GM21515 (cell line): Measurements from ENCODE around the gene PSMD9.
"Not testable (repeated sequence)": the region's sequence is repeated elsewhere in the genome, so short reads cannot be mapped to it uniquely, and the experiment has no call there.

Source experiments
- ATAC-seq: cut with Tn5 transposase; IDR thresholded peaks from one replicate; pipeline ENCODE4 v1.9.1; 2021; ENCODE audit not compliant: unreplicated experiment

PSMD9 gene

DNA sequence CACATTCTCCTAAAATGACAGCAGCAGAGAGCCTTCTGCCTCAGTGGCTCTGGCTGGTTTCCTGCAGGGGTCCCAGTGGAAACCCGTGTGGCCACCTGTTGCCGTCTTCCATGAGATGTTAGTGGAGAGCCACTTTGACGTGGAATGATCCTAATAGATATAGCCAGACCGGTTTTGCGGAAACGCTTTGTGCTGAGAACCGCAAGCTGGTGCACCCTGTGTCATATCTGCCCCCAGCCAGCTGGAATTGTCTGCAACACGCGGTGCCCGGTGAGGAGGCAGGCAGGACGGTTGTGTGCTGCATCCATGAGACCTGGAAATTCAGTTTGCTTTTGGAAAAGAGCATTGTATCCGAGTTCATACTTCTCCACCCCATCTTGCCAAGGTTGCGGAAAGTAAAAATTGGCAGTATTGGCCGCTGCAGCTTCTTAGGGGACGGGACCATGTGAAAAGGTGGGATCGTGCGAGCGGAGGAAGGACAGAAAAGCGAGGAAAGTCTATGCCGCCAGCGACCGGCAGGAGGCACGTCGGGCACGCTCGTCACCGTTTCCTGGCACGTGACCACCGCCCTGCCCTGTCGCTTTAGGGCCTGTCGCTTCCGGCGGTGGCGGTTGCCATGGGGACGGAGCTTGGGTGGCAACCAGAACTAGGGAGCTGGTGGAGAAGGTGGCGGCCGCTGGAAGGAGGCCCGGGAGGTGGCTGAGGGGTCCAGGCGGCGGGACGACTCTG, 29.5 kb downstream of the PSMD9 start, which contains the start of gene CFAP251:
CFAP251 (plus strand) TSS at position 643 of the 729 bp plus-strand sequence. CDS start 2,714 bp downstream, outside the sequence.
- ATAC-seq = peak; percentile 87

DNA sequence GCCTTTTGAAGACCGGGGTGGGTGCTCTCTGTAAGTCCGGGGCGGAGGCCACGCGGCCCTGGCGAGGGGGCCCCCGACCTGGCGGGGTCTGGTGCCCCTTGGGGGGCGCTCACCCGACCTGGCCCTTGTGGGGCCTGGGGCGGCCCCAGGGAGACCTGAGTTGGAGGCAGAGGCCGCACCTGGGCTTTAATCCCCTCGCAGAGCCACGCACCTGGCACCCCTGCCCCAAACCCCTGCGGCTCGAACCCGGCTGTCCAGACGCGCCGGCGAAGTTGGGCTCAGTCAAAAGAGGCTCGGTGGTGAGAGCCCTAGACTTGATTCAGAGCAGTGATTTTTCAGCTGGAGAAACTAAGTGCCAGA, 30.1 kb downstream of the PSMD9 start:
- ATAC-seq = peak; percentile 37

- ATAC-seq = no peak
These were observed 32.5 kb downstream of the PSMD9 start for GRCh38 chr12:121921066-121921465.

GRCh38 chr12:121925358-121925695, 36.7 kb downstream of the PSMD9 start:
- no peak for ATAC-seq

DNA sequence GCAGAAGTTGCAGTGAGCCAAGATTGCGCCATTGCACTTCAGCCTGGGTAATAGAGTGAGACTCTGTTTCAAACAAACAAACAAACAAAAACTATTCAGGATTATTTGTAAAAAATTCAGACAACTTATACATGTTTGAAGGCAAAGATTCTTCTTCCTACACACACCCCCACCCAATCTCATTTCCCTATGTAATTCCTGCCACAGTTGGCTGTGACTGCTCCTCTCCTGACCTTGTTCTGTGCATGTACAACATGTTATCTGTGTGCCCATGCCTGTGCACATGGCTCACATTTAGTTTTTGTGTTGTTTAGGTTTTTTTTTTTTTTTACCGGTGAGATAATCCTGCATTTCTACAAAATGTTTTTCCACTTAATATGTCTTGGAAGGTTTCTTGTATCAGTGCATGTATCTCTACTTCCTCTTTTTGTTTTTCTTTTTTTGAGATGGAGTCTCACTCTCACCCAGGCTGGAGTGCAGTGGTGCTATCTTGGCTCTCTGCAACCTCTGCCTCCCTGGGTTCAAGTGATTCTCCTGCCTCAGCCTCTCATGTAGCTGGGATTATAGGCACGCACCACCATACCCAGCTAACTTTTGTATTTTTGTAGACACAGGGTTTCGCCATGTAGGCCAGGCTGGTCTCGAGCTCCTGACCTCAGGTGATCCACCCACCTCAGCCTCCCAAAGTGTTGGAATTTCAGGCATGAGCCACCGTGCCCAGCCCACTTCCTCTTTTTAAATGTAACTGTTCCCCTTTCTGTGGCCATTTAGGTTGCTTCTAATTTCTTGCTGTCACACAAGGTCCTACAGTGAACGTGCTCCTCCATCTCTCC, 38.5 kb downstream of the PSMD9 start:
- ATAC-seq = no peak

GRCh38 chr12:121927813-121928212, 39.2 kb downstream of the PSMD9 start:
- ATAC-seq = no peak

DNA sequence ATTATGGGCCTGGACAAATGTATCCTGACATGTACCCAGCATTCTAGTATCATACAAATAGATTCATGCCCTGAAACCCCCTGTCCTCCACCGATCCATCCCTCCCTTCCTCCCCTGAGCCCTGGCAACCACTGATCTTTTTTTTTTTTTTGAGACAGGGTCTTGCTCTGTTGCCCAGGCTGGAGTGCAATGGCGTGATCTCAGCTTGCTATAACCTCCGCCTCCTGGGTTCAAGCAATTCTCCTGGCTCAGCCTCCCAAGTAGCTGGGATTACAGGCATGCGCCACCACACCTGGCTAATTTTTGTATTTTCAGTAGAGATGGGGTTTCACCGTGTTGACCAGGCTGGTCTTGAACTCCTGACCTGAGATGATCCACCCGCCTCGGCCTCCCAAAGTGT, 41.0 kb downstream of the PSMD9 start:
- ATAC-seq = not testable (repeated sequence)

DNA sequence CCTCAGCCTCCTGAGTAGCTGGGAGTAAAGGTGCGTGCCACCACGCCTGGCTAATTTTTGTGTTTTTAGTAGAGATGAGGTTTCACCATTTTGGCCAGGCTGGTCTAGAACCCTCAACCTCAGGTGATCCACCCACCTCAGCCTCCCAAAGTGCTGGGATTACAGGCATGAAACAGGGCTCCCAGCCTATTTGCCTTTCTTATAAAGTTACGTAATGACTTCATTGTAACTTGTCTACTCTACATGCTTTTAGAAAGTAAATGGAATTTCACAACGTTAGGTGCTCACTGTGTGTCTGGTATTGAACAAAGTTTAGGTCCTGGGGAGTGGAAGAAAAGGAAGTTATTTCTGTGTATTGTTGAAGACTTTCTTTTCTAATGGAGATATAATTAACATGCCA, 42.3 kb downstream of the PSMD9 start:
- no peak for ATAC-seq

DNA sequence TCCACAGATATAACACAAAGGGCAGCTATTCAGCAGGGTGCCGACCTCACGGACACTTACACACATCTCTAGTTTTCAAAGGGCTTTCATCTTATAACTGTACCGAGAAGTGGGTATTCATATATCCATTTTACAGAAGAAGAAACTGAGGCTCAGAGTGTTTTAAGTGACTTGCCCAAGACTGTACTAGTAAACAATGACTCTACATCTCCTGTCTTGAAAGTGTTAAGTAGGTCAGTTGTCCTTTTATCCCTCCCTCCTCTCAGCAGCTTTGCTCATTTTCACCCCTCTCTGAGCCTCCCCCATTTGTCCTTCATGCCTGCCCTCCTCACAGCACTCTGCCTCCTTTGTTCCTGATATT, 43.6 kb downstream of the PSMD9 start:
- no peak for ATAC-seq

DNA sequence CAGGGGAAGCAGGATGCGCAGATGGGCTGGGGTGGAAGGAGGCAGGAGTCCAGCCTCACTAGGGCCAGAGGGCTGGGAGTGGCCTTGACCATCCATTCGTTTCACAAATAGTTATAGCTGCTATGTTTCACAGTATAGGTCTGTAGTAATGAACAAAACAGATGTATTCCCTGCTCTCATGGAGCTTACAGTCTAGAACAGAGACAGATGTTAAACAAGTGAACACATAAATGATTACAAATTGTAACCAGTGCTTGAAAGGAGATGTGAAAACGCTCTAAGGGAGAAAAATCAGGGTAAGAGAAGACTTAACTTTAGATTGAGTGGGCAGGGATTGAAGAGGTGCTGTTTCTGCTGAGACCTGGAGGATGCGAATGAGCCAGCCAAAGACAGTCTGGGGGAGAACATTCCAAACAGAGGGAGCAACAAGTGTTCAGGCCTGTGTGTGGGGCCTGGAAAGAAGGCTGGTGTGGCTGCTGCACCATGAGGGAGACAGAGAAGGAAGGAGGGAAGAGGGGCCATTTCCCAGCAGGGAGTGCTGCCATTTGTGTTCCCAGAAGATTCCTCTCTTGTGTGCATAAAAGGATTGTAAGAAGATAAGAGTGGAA, 44.4 kb downstream of the PSMD9 start:
- ATAC-seq = no peak

- ATAC-seq = no peak
These were observed 45.1 kb downstream of the PSMD9 start for GRCh38 chr12:121933522-121934308.

DNA sequence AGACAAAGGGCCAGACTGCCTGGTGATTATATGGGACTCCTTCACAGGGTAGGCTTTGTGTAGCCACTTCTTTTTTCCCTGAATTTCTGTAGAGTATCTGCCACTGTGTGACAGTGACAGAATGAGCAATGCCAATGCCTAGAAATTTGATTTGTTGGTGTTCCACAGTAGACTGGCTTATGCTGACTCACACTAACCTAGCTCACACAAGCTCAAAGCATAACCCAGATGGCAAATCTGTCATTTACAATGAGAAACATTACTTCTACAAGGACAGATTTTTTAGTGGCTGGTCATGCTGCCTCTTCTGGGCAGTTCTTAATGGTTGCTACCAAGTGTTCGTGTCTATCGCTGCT, 45.7 kb downstream of the PSMD9 start:
- ATAC-seq = no peak

DNA sequence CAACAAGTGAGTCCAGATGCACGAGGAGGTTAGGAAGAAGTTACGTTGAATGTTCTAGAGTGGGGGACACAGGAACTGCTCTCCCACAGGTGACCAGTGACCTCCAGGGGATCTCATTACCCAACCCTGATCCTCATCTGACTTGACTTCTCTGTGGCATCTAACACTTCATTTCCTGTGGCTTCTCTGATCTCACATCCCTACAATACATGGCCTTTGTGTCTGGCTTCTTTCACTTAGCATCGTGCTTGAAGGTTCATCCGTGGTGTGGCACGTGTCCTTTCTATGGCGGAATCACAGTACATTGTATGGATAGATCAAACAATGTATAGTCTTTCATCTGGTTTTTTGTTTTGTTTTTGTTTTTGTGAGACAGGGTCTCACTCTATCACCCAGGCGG, 49.1 kb downstream of the PSMD9 start:
- ATAC-seq = no peak

- no peak for ATAC-seq
These were observed 50.6 kb downstream of the PSMD9 start for GRCh38 chr12:121939186-121939585.

DNA sequence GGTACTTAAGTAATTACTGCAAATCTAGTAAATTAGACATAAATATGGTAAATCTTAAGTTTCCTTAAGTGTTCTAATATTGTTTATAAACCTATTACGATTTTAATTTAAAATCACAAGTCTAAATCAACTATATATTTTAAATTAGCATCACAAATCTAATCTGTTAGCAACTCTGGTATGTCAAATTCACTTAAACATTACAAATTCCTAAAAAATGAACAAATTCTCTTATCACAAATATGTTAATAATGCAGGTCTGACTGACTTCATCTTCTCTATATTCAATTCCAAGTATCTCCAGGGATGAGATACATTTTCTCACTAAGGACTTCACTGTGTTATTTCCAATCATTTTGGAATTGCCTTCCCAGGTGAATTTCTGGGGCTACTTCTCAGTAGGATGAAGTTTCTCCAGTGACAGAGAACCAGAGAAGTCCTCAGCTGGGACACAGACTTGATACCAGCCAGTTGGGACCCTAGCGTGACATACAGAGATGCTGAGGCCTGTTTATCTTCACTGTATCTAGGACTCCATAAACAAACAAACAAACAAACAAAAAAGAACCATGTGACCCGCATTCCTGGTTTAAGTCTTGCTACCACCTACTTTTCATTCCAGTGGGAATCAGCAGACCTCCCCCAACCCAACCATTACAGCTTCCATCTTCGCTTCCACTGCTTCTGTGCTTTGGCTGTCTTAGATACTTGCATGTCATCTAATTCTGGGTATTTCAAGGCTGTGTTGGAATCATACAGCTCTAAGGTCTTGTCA, 51.6 kb downstream of the PSMD9 start:
- ATAC-seq = no peak

GRCh38 chr12:121942145-121942718, 53.6 kb downstream of the PSMD9 start:
- ATAC-seq = no peak

- no peak for ATAC-seq
These were observed 55.3 kb downstream of the PSMD9 start for GRCh38 chr12:121943926-121944325.

DNA sequence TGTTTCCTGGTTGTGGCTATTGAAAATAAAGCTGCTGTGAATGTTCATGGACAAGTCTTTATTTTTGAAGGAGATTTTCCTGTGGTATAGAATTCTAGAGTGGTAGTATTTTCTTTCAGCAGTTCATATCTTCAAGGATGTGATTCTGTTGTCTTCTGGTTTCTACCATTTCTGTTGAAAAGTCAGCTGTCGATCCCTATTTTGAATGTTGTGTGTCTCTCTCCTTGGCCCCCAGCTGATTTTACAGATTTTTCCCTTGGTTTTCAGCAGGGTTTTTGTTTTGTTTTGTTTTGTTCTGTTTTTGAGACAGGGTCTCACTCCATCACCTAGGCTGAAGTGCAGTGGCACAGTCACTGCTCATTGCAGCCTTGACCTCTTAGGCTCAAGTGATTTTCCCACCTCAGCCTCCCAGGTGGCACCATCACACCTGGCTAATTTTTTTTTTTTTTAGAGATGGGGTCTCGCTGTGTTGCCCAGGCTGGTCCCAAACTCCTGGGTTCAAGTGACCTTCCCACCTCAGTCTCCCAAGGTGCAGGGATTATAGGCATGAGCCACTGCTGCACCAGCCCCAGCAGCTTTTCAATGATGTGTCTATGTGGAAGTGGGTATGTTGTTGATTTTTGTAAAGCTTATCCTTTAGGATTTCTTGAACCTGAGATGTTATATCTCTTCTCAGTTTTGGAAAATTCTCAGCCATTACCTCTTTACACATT, 57.9 kb downstream of the PSMD9 start:
- no peak for ATAC-seq

- no peak for ATAC-seq
These were observed 59.4 kb downstream of the PSMD9 start for GRCh38 chr12:121947981-121948380.
